ENCODE measurements around the gene FGF18.

Gene FGF18

GRCh38 chr5:171469326-171469725 is 49.9 kb downstream of the FGF18 start:
- no peaks in the 10 kb centered on the region for H3K27me3 ChIP-seq (ENCODE audit: control insufficient read depth, insufficient read depth, low read length)
- no peak overlapping the region for H3K9ac ChIP-seq (ENCODE audit: low read depth, low read length)
- peaks cover 2% of the 10 kb centered on the region for H3K4me1 ChIP-seq (ENCODE audit: control insufficient read depth, insufficient read depth, low read length)
- no peaks in the 10 kb centered on the region for H3K36me3 ChIP-seq (ENCODE audit: control insufficient read depth, insufficient read depth, low read length)
- H3K9me3 ChIP-seq (ENCODE audit: control insufficient read depth, insufficient read depth, low read length): no peaks in the 10 kb centered on the region
- no peak overlapping the region for H3K4me3 ChIP-seq (ENCODE audit: low read depth, low read length)

- Histone ChIP-seq H3K36me3 (ENCODE audit: control insufficient read depth, insufficient read depth, low read length) (no peaks in the 10 kb centered on the region), H3K27me3 (ENCODE audit: control insufficient read depth, insufficient read depth, low read length) (no peaks in the 10 kb centered on the region), H3K9me3 (ENCODE audit: control insufficient read depth, insufficient read depth, low read length) (no peaks in the 10 kb centered on the region), H3K9ac (ENCODE audit: low read depth, low read length) (no peak overlapping the region), H3K4me1 (ENCODE audit: control insufficient read depth, insufficient read depth, low read length) (peaks cover 2% of the 10 kb centered on the region), H3K4me3 (ENCODE audit: low read depth, low read length) (no peak overlapping the region)
Measured at GRCh38 chr5:171470420-171470819, 51.0 kb downstream of the FGF18 start.

GRCh38 chr5:171474230-171474813 is 54.9 kb downstream of the FGF18 start:
- Histone ChIP-seq H3K4me3 (ENCODE audit: low read depth, low read length) (no peak overlapping the region), H3K36me3 (ENCODE audit: control insufficient read depth, insufficient read depth, low read length) (no peaks in the 10 kb centered on the region), H3K27me3 (ENCODE audit: control insufficient read depth, insufficient read depth, low read length) (peaks cover 4% of the 10 kb centered on the region), H3K9me3 (ENCODE audit: control insufficient read depth, insufficient read depth, low read length) (no peaks in the 10 kb centered on the region), H3K9ac (ENCODE audit: low read depth, low read length) (no peak overlapping the region), H3K4me1 (ENCODE audit: control insufficient read depth, insufficient read depth, low read length) (peaks cover 2% of the 10 kb centered on the region)

GRCh38 chr5:171475596-171475995 is 56.1 kb downstream of the FGF18 start:
- H3K36me3 ChIP-seq (ENCODE audit: control insufficient read depth, insufficient read depth, low read length): no peaks in the 10 kb centered on the region
- H3K4me3 ChIP-seq (ENCODE audit: low read depth, low read length): no peak overlapping the region
- peaks cover 4% of the 10 kb centered on the region for H3K27me3 ChIP-seq (ENCODE audit: control insufficient read depth, insufficient read depth, low read length)
- H3K9me3 ChIP-seq (ENCODE audit: control insufficient read depth, insufficient read depth, low read length): no peaks in the 10 kb centered on the region
- H3K4me1 ChIP-seq (ENCODE audit: control insufficient read depth, insufficient read depth, low read length): no peaks in the 10 kb centered on the region
- H3K9ac ChIP-seq (ENCODE audit: low read depth, low read length): no peak overlapping the region

- no peak overlapping the region for H3K9ac ChIP-seq (ENCODE audit: low read depth, low read length)
- H3K9me3 ChIP-seq (ENCODE audit: control insufficient read depth, insufficient read depth, low read length): no peaks in the 10 kb centered on the region
- peaks cover 4% of the 10 kb centered on the region for H3K27me3 ChIP-seq (ENCODE audit: control insufficient read depth, insufficient read depth, low read length)
- no peaks in the 10 kb centered on the region for H3K36me3 ChIP-seq (ENCODE audit: control insufficient read depth, insufficient read depth, low read length)
- no peaks in the 10 kb centered on the region for H3K4me1 ChIP-seq (ENCODE audit: control insufficient read depth, insufficient read depth, low read length)
- H3K4me3 ChIP-seq (ENCODE audit: low read depth, low read length): no peak overlapping the region
Measured at GRCh38 chr5:171476701-171477100, 57.3 kb downstream of the FGF18 start.

DNA sequence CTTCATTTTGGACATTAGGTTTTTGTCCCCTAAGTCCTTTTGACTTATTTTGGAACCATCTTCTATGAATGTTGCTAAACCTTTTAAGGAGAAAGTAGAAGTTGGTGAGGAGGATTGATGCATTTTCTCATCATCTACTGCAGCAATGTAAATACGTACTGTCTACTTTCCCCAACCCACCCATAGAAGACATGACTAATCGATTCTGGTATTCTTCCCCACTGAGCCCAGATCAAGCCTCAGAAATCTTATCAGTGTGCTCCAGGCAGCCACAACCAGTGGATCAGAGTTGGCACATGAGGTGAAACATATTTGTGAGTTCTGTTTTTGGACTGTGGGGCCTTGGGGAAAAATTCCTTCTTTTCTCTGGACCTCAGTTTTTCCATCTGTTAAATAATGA is 57.7 kb downstream of the FGF18 start:
- Histone ChIP-seq H3K27me3 (ENCODE audit: control insufficient read depth, insufficient read depth, low read length) (peaks cover 4% of the 10 kb centered on the region), H3K4me1 (ENCODE audit: control insufficient read depth, insufficient read depth, low read length) (no peaks in the 10 kb centered on the region), H3K36me3 (ENCODE audit: control insufficient read depth, insufficient read depth, low read length) (no peaks in the 10 kb centered on the region), H3K4me3 (ENCODE audit: low read depth, low read length) (no peak overlapping the region), H3K9me3 (ENCODE audit: control insufficient read depth, insufficient read depth, low read length) (no peaks in the 10 kb centered on the region), H3K9ac (ENCODE audit: low read depth, low read length) (no peak overlapping the region)

DNA sequence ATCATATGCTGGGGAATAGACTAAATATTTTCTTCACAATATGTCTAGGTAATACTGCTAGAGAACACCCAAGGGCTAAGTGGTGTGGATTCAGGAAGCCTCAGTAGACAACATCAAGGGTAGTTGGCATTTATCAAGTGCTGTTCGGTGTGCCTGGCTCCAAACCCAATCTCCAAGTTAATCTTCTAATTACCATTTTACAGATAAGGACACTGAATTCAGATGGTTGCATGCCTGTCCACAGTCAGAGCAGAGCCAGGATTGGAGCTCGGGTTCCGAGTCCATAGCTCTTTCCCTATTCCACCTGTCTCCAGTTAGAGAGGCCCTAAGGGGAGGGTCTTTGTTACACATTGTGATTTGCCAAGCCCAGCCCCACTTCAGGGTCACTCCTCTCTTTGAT is 58.2 kb downstream of the FGF18 start:
- H3K4me3 ChIP-seq (ENCODE audit: low read depth, low read length): no peak overlapping the region
- H3K4me1 ChIP-seq (ENCODE audit: control insufficient read depth, insufficient read depth, low read length): no peaks in the 10 kb centered on the region
- no peak overlapping the region for H3K9ac ChIP-seq (ENCODE audit: low read depth, low read length)
- peaks cover 4% of the 10 kb centered on the region for H3K27me3 ChIP-seq (ENCODE audit: control insufficient read depth, insufficient read depth, low read length)
- H3K9me3 ChIP-seq (ENCODE audit: control insufficient read depth, insufficient read depth, low read length): no peaks in the 10 kb centered on the region
- H3K36me3 ChIP-seq (ENCODE audit: control insufficient read depth, insufficient read depth, low read length): no peaks in the 10 kb centered on the region

GRCh38 chr5:171478946-171479775 is 59.7 kb downstream of the FGF18 start:
- no peak overlapping the region for H3K9ac ChIP-seq (ENCODE audit: low read depth, low read length)
- no peak overlapping the region for H3K4me3 ChIP-seq (ENCODE audit: low read depth, low read length)
- peaks cover 4% of the 10 kb centered on the region for H3K27me3 ChIP-seq (ENCODE audit: control insufficient read depth, insufficient read depth, low read length)
- no peaks in the 10 kb centered on the region for H3K4me1 ChIP-seq (ENCODE audit: control insufficient read depth, insufficient read depth, low read length)
- no peaks in the 10 kb centered on the region for H3K36me3 ChIP-seq (ENCODE audit: control insufficient read depth, insufficient read depth, low read length)
- no peaks in the 10 kb centered on the region for H3K9me3 ChIP-seq (ENCODE audit: control insufficient read depth, insufficient read depth, low read length)

GRCh38 chr5:171479776-171480125 is 60.3 kb downstream of the FGF18 start:
- Histone ChIP-seq H3K36me3 (ENCODE audit: control insufficient read depth, insufficient read depth, low read length) (no peaks in the 10 kb centered on the region), H3K4me1 (ENCODE audit: control insufficient read depth, insufficient read depth, low read length) (no peaks in the 10 kb centered on the region), H3K4me3 (ENCODE audit: low read depth, low read length) (no peak overlapping the region), H3K9me3 (ENCODE audit: control insufficient read depth, insufficient read depth, low read length) (no peaks in the 10 kb centered on the region), H3K27me3 (ENCODE audit: control insufficient read depth, insufficient read depth, low read length) (peaks cover 4% of the 10 kb centered on the region), H3K9ac (ENCODE audit: low read depth, low read length) (no peak overlapping the region)

- Histone ChIP-seq H3K36me3 (ENCODE audit: control insufficient read depth, insufficient read depth, low read length) (no peaks in the 10 kb centered on the region), H3K9me3 (ENCODE audit: control insufficient read depth, insufficient read depth, low read length) (no peaks in the 10 kb centered on the region), H3K4me1 (ENCODE audit: control insufficient read depth, insufficient read depth, low read length) (no peaks in the 10 kb centered on the region), H3K4me3 (ENCODE audit: low read depth, low read length) (no peak overlapping the region), H3K27me3 (ENCODE audit: control insufficient read depth, insufficient read depth, low read length) (peaks cover 4% of the 10 kb centered on the region), H3K9ac (ENCODE audit: low read depth, low read length) (no peak overlapping the region)
Measured at GRCh38 chr5:171480239-171480638, 60.8 kb downstream of the FGF18 start.

DNA sequence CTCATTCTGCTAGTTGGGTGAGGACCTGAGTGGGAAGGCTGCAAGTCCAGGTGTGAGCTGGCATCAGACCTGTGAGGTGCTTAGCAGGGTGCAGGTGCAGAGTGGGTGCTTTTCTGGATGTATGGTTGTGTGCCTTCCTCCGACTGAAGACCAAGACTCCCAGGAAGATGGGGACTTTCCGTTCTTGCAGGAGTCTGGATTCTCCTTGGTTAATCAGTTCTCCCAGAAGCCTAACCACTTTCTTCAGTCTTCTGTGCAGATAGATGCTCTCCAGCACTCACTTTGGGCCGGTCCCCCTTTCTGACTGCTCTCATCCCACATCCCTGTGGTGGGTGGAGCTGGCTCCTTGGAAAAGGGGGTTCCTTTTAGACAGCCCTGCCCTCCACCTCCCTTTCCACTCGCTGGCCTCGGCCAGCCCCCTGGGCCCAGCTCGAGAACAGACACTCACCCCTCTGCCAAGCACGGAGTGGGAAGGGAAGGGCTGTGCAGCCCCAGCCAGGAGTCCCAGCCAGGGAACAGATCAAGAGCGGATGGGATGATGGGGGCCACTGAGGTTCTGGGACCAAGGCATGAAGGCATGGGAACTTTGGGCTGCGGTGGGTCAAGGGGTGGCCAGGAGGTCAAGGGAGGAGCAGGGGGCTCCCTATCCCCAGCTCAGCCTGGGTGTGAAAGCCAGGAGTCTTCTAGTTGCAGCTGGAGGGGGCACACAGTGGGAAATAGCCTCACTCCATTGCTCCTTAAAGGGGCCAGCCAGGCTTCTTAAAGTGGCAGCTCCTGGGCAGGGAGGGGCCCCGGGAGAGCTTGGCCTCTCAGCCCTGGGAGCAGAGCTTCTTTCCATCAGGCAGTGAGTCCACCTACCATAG is 62.4 kb downstream of the FGF18 start:
- Histone ChIP-seq H3K9ac (ENCODE audit: low read depth, low read length) (no peak overlapping the region), H3K4me1 (ENCODE audit: control insufficient read depth, insufficient read depth, low read length) (no peaks in the 10 kb centered on the region), H3K9me3 (ENCODE audit: control insufficient read depth, insufficient read depth, low read length) (no peaks in the 10 kb centered on the region), H3K27me3 (ENCODE audit: control insufficient read depth, insufficient read depth, low read length) (peaks cover 4% of the 10 kb centered on the region), H3K4me3 (ENCODE audit: low read depth, low read length) (no peak overlapping the region), H3K36me3 (ENCODE audit: control insufficient read depth, insufficient read depth, low read length) (no peaks in the 10 kb centered on the region)

DNA sequence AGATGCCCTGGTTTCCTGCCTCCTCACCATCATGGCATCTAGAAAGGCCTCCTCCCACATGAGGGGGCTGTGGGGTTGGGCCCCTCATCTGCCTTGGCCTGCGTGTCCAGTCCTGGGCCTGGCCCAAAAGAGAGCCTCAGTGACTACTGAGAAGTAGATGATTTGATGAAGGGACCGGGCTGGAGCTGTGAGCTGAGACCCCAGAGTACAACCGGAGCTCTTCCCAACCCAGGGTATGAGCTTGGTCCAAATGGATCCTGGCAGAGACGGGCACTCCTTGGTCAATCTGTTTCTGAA is 62.9 kb downstream of the FGF18 start:
- Histone ChIP-seq H3K4me1 (ENCODE audit: control insufficient read depth, insufficient read depth, low read length) (no peaks in the 10 kb centered on the region), H3K36me3 (ENCODE audit: control insufficient read depth, insufficient read depth, low read length) (no peaks in the 10 kb centered on the region), H3K27me3 (ENCODE audit: control insufficient read depth, insufficient read depth, low read length) (peaks cover 4% of the 10 kb centered on the region), H3K9me3 (ENCODE audit: control insufficient read depth, insufficient read depth, low read length) (no peaks in the 10 kb centered on the region), H3K9ac (ENCODE audit: low read depth, low read length) (no peak overlapping the region), H3K4me3 (ENCODE audit: low read depth, low read length) (no peak overlapping the region)

All from iPS-15b (cell line).